Kidney epithelial cell (primary cell): ENCODE measurements around the gene INS. TPM values are rescaled to one million over a fixed set of nuclear protein-coding genes. Genes with fewer than 3 reads are reported as not detected.

Experiments used
- DNase-seq: peaks from one replicate; pipeline ENCODE4 v3.0.0-alpha.2; 2010; ENCODE audit warnings: low read depth
- H3K27me3 ChIP-seq: 2 replicates; pipeline ENCODE4 v1.6.0; 2011; ENCODE audit warnings: low read length; ENCODE audit not compliant: control insufficient read depth, insufficient read depth
- H3K36me3 ChIP-seq: 2 replicates; pipeline ENCODE4 v1.5.1; 2011; ENCODE audit warnings: low read length; ENCODE audit not compliant: control insufficient read depth, insufficient read depth
- H3K4me3 ChIP-seq: 2 replicates; pipeline ENCODE4 v1.5.1; 2011; ENCODE audit warnings: low read depth, mild to moderate bottlenecking, control low read depth, low read length
- CTCF ChIP-seq: IDR thresholded peaks from 2 replicates; pipeline ENCODE4 v1.5.1; 2011; ENCODE audit warnings: mild to moderate bottlenecking, moderate library complexity, low read length, control low read depth, inconsistent platforms; ENCODE audit not compliant: insufficient read depth, poor library complexity, severe bottlenecking
- total RNA-seq: library from RNA; depleted of rRNA; stranded (reverse); fragments of >200 nt; gene quantifications from 2 replicates; pipeline ENCODE4 v1.2.3, GENCODE V29; 2015

The INS gene
- total RNA-seq, 1 donor from 2014 or later: not detected

GRCh38 chr11:2143477-2143798 is 17.6 kb downstream of the INS start:
- H3K36me3 ChIP-seq: no peaks in the 10 kb centered on the region
- no peak overlapping the region for H3K4me3 ChIP-seq
- peaks cover 90% of the 10 kb centered on the region for H3K27me3 ChIP-seq

GRCh38 chr11:2142762-2143202 is 18.2 kb downstream of the INS start:
- DNase-seq: no peak
- H3K27me3 ChIP-seq: peaks cover 88% of the 10 kb centered on the region
- H3K4me3 ChIP-seq: no peak overlapping the region

More at GRCh38 chr11:2143477-2143798, 17.6 kb downstream of the INS start:
- no peak for TF ChIP-seq CTCF
- no peak for DNase-seq

GRCh38 chr11:2142300-2142759 is 18.7 kb downstream of the INS start:
- Histone ChIP-seq H3K27me3 (peaks cover 88% of the 10 kb centered on the region), H3K36me3 (no peaks in the 10 kb centered on the region), H3K4me3 (no peak overlapping the region)
- TF ChIP-seq CTCF: no peak
- no peak for DNase-seq

More at GRCh38 chr11:2142762-2143202, 18.2 kb downstream of the INS start:
- H3K36me3 ChIP-seq: no peaks in the 10 kb centered on the region
- TF ChIP-seq CTCF: no peak

- no peak for DNase-seq
- Histone ChIP-seq H3K4me3 (no peak overlapping the region), H3K27me3 (peaks cover 88% of the 10 kb centered on the region), H3K36me3 (no peaks in the 10 kb centered on the region)
- no peak for TF ChIP-seq CTCF
These were observed 20.3 kb downstream of the INS start for GRCh38 chr11:2140411-2141400.

- H3K36me3 ChIP-seq: no peaks in the 10 kb centered on the region
- H3K4me3 ChIP-seq: no peak overlapping the region
- peaks cover 88% of the 10 kb centered on the region for H3K27me3 ChIP-seq
- no peak for TF ChIP-seq CTCF
- DNase-seq: no peak
These were observed 21.2 kb downstream of the INS start for GRCh38 chr11:2139621-2140337.
